Measurements from ENCODE around the gene ZNF408. TPM values are rescaled to one million over a fixed set of nuclear protein-coding genes. Genes with fewer than 3 reads are reported as not detected.

Gene ZNF408
- total and polyA plus RNA-seq, 2 experiments from 2014 or later: 7.8 to 10.7 TPM

GRCh38 chr11:46727952-46728658, 27.3 kb downstream of the ZNF408 start:
- no peaks in the 10 kb centered on the region for H3K79me2 ChIP-seq
- TF ChIP-seq CTCF (IDR thresholded peaks at IDR 0.05; ENCODE audit: poor library complexity) (no peak), EZH2phosphoT487 (IDR thresholded peaks at IDR 0.05; ENCODE audit: low read depth, severe bottlenecking, unreplicated experiment) (no peak), EZH2 (IDR thresholded peaks at IDR 0.05; ENCODE audit: borderline replicate concordance) (no peak)
- 91% methylated on average over 12 of the region's 17 CpGs for WGBS (ENCODE audit: low lambda C conversion rate, missing lambda C conversion rate)
- no peak overlapping the region for H2AFZ ChIP-seq
- no peak for DNase-seq (ENCODE audit: low spot score)
- no peaks in the 10 kb centered on the region for H4K20me1 ChIP-seq (ENCODE audit: insufficient read depth, poor library complexity, severe bottlenecking)
- H3K36me3 ChIP-seq (replicated peaks; ENCODE audit: insufficient read depth, low read depth): no peaks in the 10 kb centered on the region
- no peak overlapping the region for H3K27ac ChIP-seq
- no peaks in the 10 kb centered on the region for H3K9me2 ChIP-seq (replicated peaks; ENCODE audit: insufficient read depth)
- H3K9me3 ChIP-seq (ENCODE audit: low read depth): no peaks in the 10 kb centered on the region
- H3K4me2 ChIP-seq: no peak overlapping the region
- no peaks in the 10 kb centered on the region for H3K4me1 ChIP-seq (ENCODE audit: insufficient read depth)
- H3K27me3 ChIP-seq: no peaks in the 10 kb centered on the region
- H3K4me3 ChIP-seq: no peak overlapping the region

GRCh38 chr11:46728659-46729040, 27.8 kb downstream of the ZNF408 start:
- Histone ChIP-seq H3K27ac (no peak overlapping the region), H4K20me1 (ENCODE audit: insufficient read depth, poor library complexity, severe bottlenecking) (no peaks in the 10 kb centered on the region), H3K4me3 (no peak overlapping the region), H3K4me1 (ENCODE audit: insufficient read depth) (no peaks in the 10 kb centered on the region), H3K27me3 (no peaks in the 10 kb centered on the region), H3K79me2 (no peaks in the 10 kb centered on the region), H3K4me2 (no peak overlapping the region), H3K9me3 (ENCODE audit: low read depth) (no peaks in the 10 kb centered on the region), H3K36me3 (replicated peaks; ENCODE audit: insufficient read depth, low read depth) (no peaks in the 10 kb centered on the region), H3K9me2 (replicated peaks; ENCODE audit: insufficient read depth) (no peaks in the 10 kb centered on the region), H2AFZ (no peak overlapping the region)
- WGBS (ENCODE audit: low lambda C conversion rate, missing lambda C conversion rate): 93% methylated on average over 9 of the region's 9 CpGs
- no peak for DNase-seq (ENCODE audit: low spot score)
- TF ChIP-seq CTCF (IDR thresholded peaks at IDR 0.05; ENCODE audit: poor library complexity) (no peak), EZH2phosphoT487 (IDR thresholded peaks at IDR 0.05; ENCODE audit: low read depth, severe bottlenecking, unreplicated experiment) (no peak), EZH2 (IDR thresholded peaks at IDR 0.05; ENCODE audit: borderline replicate concordance) (no peak)

GRCh38 chr11:46729110-46730027, 28.5 kb downstream of the ZNF408 start:
- no peaks in the 10 kb centered on the region for H3K36me3 ChIP-seq (replicated peaks; ENCODE audit: insufficient read depth, low read depth)
- H4K20me1 ChIP-seq (ENCODE audit: insufficient read depth, poor library complexity, severe bottlenecking): no peaks in the 10 kb centered on the region
- no peak overlapping the region for H2AFZ ChIP-seq
- no peak for DNase-seq (ENCODE audit: low spot score)
- no peak for TF ChIP-seq EZH2phosphoT487 (IDR thresholded peaks at IDR 0.05; ENCODE audit: low read depth, severe bottlenecking, unreplicated experiment)
- TF ChIP-seq CTCF (IDR thresholded peaks at IDR 0.05; ENCODE audit: poor library complexity): no peak
- TF ChIP-seq EZH2 (IDR thresholded peaks at IDR 0.05; ENCODE audit: borderline replicate concordance): no peak
- no peaks in the 10 kb centered on the region for H3K9me3 ChIP-seq (ENCODE audit: low read depth)
- H3K27ac ChIP-seq: no peak overlapping the region
- no peak overlapping the region for H3K4me3 ChIP-seq
- no peaks in the 10 kb centered on the region for H3K27me3 ChIP-seq
- no peaks in the 10 kb centered on the region for H3K79me2 ChIP-seq
- WGBS (ENCODE audit: low lambda C conversion rate, missing lambda C conversion rate): 90% methylated on average over 24 of the region's 24 CpGs
- H3K4me1 ChIP-seq (ENCODE audit: insufficient read depth): no peaks in the 10 kb centered on the region
- no peak overlapping the region for H3K4me2 ChIP-seq
- H3K9me2 ChIP-seq (replicated peaks; ENCODE audit: insufficient read depth): no peaks in the 10 kb centered on the region
